Suprapubic skin (tissue), 3 donors: ENCODE data around the gene P4HA2.

Experiments
- CTCF ChIP-seq, 2 donors: fragments of 200-600 bp in 1 of 2; fragments of 450-650 bp in 1 of 2; sonication (generic) in 1 of 2; IDR thresholded peaks; one replicate each; pipeline ENCODE4 v1.5.1; 2016 to 2019; ENCODE audit warnings: antibody characterized with exemption in 2 of 2, mild to moderate bottlenecking in 1 of 2, moderate library complexity in 1 of 2
- POLR2A ChIP-seq, 2 donors: fragments of 450-650 bp; IDR thresholded peaks; one replicate each; pipeline ENCODE4 v1.6.1; 2017; ENCODE audit warnings: antibody characterized with exemption in 2 of 2, mild to moderate bottlenecking in 2 of 2, moderate library complexity in 2 of 2

GRCh38 chr5:132223861-132224260 is 3.8 kb downstream of the P4HA2 start:
- TF ChIP-seq POLR2A (IDR thresholded peaks at IDR 0.05) (no peak), CTCF (IDR thresholded peaks at IDR 0.05) (no peak)
